ENCODE measurements around the gene DSCAML1.

Gene DSCAML1

GRCh38 chr11:117425679-117426296 lies 371.2 kb downstream of the DSCAML1 start:
- no peak for DNase-seq (ENCODE audit: low spot score)

- no peak for DNase-seq (ENCODE audit: low spot score)
These were observed 372.2 kb downstream of the DSCAML1 start for GRCh38 chr11:117424781-117425180.

- DNase-seq (ENCODE audit: low spot score) = no peak
These were observed 373.9 kb downstream of the DSCAML1 start for GRCh38 chr11:117423046-117423575.

GRCh38 chr11:117421476-117421875 lies 375.5 kb downstream of the DSCAML1 start:
- no peak for DNase-seq (ENCODE audit: low spot score)

GRCh38 chr11:117421041-117421440 lies 376.0 kb downstream of the DSCAML1 start:
- no peak for DNase-seq (ENCODE audit: low spot score)

- no peak for DNase-seq (ENCODE audit: low spot score)
These were observed 376.4 kb downstream of the DSCAML1 start for GRCh38 chr11:117420598-117420997.

- DNase-seq (ENCODE audit: low spot score) = no peak
These were observed 376.9 kb downstream of the DSCAML1 start for GRCh38 chr11:117420143-117420485.

- no peak for DNase-seq (ENCODE audit: low spot score)
These were observed 377.4 kb downstream of the DSCAML1 start for GRCh38 chr11:117419482-117420142.

- DNase-seq (ENCODE audit: low spot score) = no peak
These were observed 378.1 kb downstream of the DSCAML1 start for GRCh38 chr11:117418737-117419481.

- DNase-seq (ENCODE audit: low spot score) = no peak
These were observed 379.2 kb downstream of the DSCAML1 start for GRCh38 chr11:117417856-117418255.

- no peak for DNase-seq (ENCODE audit: low spot score)
These were observed 379.7 kb downstream of the DSCAML1 start for GRCh38 chr11:117417342-117417741.

- DNase-seq (ENCODE audit: low spot score) = no peak
These were observed 381.6 kb downstream of the DSCAML1 start for GRCh38 chr11:117415358-117415896.

- DNase-seq (ENCODE audit: low spot score) = no peak
These were observed 382.3 kb downstream of the DSCAML1 start for GRCh38 chr11:117414724-117415123.

- no peak for DNase-seq (ENCODE audit: low spot score)
These were observed 383.4 kb downstream of the DSCAML1 start for GRCh38 chr11:117413616-117414015.

- DNase-seq (ENCODE audit: low spot score) = no peak
These were observed 384.3 kb downstream of the DSCAML1 start for GRCh38 chr11:117412653-117413275.

- DNase-seq (ENCODE audit: low spot score) = no peak
These were observed 384.8 kb downstream of the DSCAML1 start for GRCh38 chr11:117412176-117412575.

- DNase-seq (ENCODE audit: low spot score) = no peak
These were observed 385.3 kb downstream of the DSCAML1 start for GRCh38 chr11:117411736-117412135.

- DNase-seq (ENCODE audit: low spot score) = no peak
These were observed 385.9 kb downstream of the DSCAML1 start for GRCh38 chr11:117410861-117411710.

- DNase-seq (ENCODE audit: low spot score) = no peak
These were observed 386.8 kb downstream of the DSCAML1 start for GRCh38 chr11:117410238-117410637.

GRCh38 chr11:117409511-117409910 lies 387.5 kb downstream of the DSCAML1 start:
- no peak for DNase-seq (ENCODE audit: low spot score)

- DNase-seq (ENCODE audit: low spot score) = no peak
These were observed 388.7 kb downstream of the DSCAML1 start for GRCh38 chr11:117408356-117408755.
